Stimulated activated naive CD8-positive, alpha-beta T cell treated with anti-CD3 and anti-CD28 coated beads, Interleukin-15, Interleukin-2, amounts not matched to agents 100 ng/mL and 50 ng/mL, for 24 hours (primary cell): ENCODE measurements around the gene CCDC33.

Experiments used
- H3K27ac Mint-ChIP-seq: one replicate; pipeline ENCODE4 v1.8.0; 2021; ENCODE audit warnings: mild to moderate bottlenecking, mixed read lengths
- H3K27me3 Mint-ChIP-seq: one replicate; pipeline ENCODE4 v1.8.0; 2021; ENCODE audit warnings: mixed read lengths
- H3K36me3 Mint-ChIP-seq: one replicate; pipeline ENCODE4 v1.8.0; 2021; ENCODE audit warnings: low read depth, mixed read lengths
- H3K4me1 Mint-ChIP-seq: one replicate; pipeline ENCODE4 v1.8.0; 2021; ENCODE audit warnings: low read depth, mixed read lengths
- H3K4me3 Mint-ChIP-seq: one replicate; pipeline ENCODE4 v1.8.0; 2021; ENCODE audit warnings: mild to moderate bottlenecking, mixed read lengths
- H3K9me3 Mint-ChIP-seq: one replicate; pipeline ENCODE4 v1.8.0; 2021; ENCODE audit warnings: mixed read lengths

CCDC33 gene

GRCh38 chr15:74326746-74327145 lies 90.6 kb downstream of the CCDC33 start:
- Mint-ChIP-seq H3K4me1 (peaks cover 13% of the 10 kb centered on the region), H3K27ac (no peak overlapping the region), H3K27me3 (no peaks in the 10 kb centered on the region), H3K36me3 (no peaks in the 10 kb centered on the region), H3K4me3 (no peak overlapping the region), H3K9me3 (no peaks in the 10 kb centered on the region)

DNA sequence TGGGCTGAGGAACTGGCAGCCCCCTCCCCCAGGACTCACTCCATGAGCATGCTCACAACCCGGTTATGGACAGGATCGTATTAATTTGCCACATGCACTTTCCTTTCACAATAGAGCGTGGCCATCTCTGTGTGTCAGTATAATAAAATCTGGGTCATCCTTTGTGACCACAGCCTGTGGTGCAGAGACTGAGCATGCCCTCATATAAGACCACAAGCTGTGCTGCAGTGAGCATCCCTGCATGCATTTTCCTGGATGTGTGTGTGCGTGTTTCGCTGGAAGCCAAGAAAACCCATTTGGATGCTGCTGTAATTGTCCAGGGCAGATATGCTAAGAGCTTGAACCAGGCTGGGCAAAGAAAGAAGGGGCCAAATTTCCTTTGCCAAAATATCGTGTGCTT lies 91.6 kb downstream of the CCDC33 start:
- Mint-ChIP-seq H3K36me3 (no peaks in the 10 kb centered on the region), H3K27ac (no peak overlapping the region), H3K4me3 (no peak overlapping the region), H3K4me1 (peaks cover 13% of the 10 kb centered on the region), H3K9me3 (no peaks in the 10 kb centered on the region), H3K27me3 (no peaks in the 10 kb centered on the region)

DNA sequence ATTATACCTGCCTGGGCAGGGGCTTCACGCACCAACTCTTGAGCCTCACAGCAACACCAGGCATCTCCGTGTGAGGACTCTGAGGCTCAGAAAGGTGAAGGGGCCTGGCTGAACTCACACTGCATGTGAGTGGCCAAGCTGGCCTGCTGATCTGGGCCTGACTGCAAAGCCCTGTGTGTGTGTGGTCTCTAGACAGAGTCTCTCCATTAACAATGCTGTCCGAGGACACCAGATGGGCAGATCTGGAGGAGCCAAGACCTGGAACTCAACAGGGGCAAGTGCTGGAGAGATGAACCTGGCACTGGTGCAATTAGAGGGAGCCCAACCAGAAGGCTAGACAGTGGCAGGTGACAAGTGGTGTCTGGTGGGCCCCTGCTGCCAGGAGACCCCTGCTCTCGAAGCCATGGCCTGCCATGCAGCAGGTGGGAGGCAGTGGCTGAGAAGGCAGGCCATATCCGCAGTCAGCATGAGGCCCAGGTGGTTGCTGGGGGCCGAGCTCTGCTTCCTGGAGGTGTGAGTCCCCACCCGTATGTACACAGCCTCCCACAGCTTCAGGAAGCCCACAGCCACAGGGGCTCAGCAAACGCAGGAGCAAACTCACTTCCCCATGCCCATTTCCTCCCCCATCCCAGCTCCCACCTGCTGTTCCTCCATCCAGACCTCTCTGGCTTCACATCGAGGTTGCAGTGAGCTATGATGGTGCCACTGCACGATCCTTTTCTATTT lies 92.4 kb downstream of the CCDC33 start:
- Mint-ChIP-seq H3K27ac (no peak overlapping the region), H3K9me3 (no peaks in the 10 kb centered on the region), H3K4me3 (no peak overlapping the region), H3K27me3 (no peaks in the 10 kb centered on the region), H3K4me1 (peaks cover 13% of the 10 kb centered on the region), H3K36me3 (no peaks in the 10 kb centered on the region)

DNA sequence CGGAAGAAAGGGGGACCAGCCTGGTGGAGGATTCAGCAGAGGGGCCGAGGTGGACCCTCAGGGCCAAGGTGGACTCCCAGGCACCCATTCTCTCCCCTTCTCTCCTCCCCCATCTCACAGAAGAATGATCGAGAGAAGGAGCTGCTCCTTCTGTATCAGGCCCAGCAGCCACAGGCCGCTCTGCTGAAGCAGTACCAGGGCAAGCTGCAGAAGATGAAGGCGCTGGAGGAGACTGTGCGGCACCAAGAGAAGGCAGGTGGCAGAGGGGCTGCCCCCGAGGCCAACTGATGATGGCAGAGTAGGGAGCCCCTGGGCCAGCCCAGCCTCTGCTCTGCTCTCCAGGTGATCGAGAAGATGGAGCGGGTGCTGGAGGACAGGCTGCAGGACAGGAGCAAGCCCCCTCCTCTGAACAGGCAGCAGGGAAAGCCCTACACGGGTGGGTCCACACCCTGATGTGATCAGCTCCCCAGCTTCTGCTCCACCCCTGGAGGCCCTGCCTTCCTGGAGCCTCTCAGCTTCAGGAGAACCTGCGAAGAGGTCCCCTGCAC lies 94.8 kb downstream of the CCDC33 start:
- Mint-ChIP-seq H3K36me3 (no peaks in the 10 kb centered on the region), H3K27ac (no peak overlapping the region), H3K4me1 (peaks cover 13% of the 10 kb centered on the region), H3K9me3 (no peaks in the 10 kb centered on the region), H3K27me3 (no peaks in the 10 kb centered on the region), H3K4me3 (no peak overlapping the region)

DNA sequence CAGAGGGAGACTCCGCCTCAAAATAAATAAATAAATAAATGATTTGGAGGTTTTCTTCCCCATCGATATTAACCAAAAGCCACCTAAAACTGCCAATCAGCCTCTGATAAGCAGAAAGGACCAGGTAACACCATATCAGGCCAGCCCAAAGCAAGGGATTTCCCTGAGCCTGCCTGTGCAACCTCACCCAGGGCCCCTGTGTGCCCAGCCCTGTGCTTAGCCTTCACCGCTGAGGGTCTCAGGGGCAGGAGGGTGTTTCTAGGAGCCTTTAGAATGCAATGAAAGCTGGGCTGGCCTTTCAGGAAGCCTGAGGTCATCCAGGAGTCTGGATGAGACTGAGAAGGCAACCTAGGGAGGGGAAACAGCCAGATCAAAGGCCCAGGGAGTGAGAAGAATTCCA lies 95.9 kb downstream of the CCDC33 start:
- H3K36me3 Mint-ChIP-seq: no peaks in the 10 kb centered on the region
- H3K27me3 Mint-ChIP-seq: no peaks in the 10 kb centered on the region
- H3K4me1 Mint-ChIP-seq: peaks cover 13% of the 10 kb centered on the region
- H3K9me3 Mint-ChIP-seq: no peaks in the 10 kb centered on the region
- no peak overlapping the region for H3K4me3 Mint-ChIP-seq
- H3K27ac Mint-ChIP-seq: no peak overlapping the region

- no peaks in the 10 kb centered on the region for H3K27me3 Mint-ChIP-seq
Observed at GRCh38 chr15:74332611-74333010, 96.5 kb downstream of the CCDC33 start.

DNA sequence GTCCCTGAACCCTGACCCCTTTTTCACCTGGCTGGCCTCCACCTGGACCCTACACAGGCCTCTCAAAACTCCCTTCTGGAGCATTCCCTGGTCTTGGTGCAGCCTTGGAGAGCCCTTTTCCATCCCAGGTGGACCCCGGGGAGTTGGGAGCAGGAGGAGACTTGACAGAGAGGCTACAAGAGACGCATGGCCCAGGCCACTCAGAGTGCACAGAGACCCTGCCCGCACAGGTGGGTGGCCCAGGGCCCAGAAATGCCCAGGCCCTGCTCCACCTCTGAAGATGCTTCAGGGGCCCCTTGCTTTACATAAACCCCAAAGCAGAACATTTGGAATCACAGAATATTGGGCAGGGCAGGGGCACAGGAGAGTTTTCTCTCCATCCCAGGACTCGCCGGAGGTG lies 97.0 kb downstream of the CCDC33 start:
- Mint-ChIP-seq H3K27ac (no peak overlapping the region), H3K36me3 (no peaks in the 10 kb centered on the region), H3K9me3 (no peaks in the 10 kb centered on the region), H3K4me1 (peaks cover 9% of the 10 kb centered on the region), H3K27me3 (no peaks in the 10 kb centered on the region), H3K4me3 (no peak overlapping the region)

More at GRCh38 chr15:74332611-74333010, 96.5 kb downstream of the CCDC33 start:
- Mint-ChIP-seq H3K27ac (no peak overlapping the region), H3K9me3 (no peaks in the 10 kb centered on the region), H3K4me3 (no peak overlapping the region), H3K36me3 (no peaks in the 10 kb centered on the region), H3K4me1 (peaks cover 13% of the 10 kb centered on the region)

GRCh38 chr15:74333662-74334061 lies 97.5 kb downstream of the CCDC33 start:
- H3K36me3 Mint-ChIP-seq: no peaks in the 10 kb centered on the region
- H3K4me3 Mint-ChIP-seq: no peak overlapping the region
- no peaks in the 10 kb centered on the region for H3K27me3 Mint-ChIP-seq
- peaks cover 3% of the 10 kb centered on the region for H3K4me1 Mint-ChIP-seq
- H3K9me3 Mint-ChIP-seq: no peaks in the 10 kb centered on the region
- no peak overlapping the region for H3K27ac Mint-ChIP-seq

DNA sequence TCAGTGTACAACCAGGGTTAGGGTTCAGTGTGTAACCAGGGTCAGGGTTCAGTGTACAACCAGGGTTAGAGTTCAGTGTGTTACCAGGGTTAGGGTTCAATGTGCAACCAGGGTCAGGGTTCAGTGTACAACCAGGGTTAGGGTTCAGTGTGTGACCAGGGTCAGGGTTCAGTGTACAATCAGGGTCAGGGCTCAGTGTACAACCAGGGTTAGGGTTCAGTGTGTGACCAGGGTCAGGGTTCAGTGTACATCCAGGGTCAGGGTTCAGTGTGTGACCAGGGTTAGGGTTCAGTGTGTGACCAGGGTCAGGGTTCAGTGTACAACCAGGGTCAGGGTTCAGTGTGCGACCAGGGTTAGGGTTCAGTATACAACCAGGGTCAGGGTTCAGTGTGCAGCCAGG lies 98.0 kb downstream of the CCDC33 start:
- no peaks in the 10 kb centered on the region for H3K9me3 Mint-ChIP-seq
- no peaks in the 10 kb centered on the region for H3K4me1 Mint-ChIP-seq
- H3K4me3 Mint-ChIP-seq: no peak overlapping the region
- H3K27ac Mint-ChIP-seq: no peak overlapping the region
- H3K36me3 Mint-ChIP-seq: no peaks in the 10 kb centered on the region
- H3K27me3 Mint-ChIP-seq: no peaks in the 10 kb centered on the region

- Mint-ChIP-seq H3K36me3 (no peaks in the 10 kb centered on the region), H3K27ac (no peak overlapping the region), H3K27me3 (no peaks in the 10 kb centered on the region), H3K4me3 (no peak overlapping the region), H3K4me1 (no peaks in the 10 kb centered on the region), H3K9me3 (no peaks in the 10 kb centered on the region)
Observed at GRCh38 chr15:74335396-74335795, 99.3 kb downstream of the CCDC33 start.

DNA sequence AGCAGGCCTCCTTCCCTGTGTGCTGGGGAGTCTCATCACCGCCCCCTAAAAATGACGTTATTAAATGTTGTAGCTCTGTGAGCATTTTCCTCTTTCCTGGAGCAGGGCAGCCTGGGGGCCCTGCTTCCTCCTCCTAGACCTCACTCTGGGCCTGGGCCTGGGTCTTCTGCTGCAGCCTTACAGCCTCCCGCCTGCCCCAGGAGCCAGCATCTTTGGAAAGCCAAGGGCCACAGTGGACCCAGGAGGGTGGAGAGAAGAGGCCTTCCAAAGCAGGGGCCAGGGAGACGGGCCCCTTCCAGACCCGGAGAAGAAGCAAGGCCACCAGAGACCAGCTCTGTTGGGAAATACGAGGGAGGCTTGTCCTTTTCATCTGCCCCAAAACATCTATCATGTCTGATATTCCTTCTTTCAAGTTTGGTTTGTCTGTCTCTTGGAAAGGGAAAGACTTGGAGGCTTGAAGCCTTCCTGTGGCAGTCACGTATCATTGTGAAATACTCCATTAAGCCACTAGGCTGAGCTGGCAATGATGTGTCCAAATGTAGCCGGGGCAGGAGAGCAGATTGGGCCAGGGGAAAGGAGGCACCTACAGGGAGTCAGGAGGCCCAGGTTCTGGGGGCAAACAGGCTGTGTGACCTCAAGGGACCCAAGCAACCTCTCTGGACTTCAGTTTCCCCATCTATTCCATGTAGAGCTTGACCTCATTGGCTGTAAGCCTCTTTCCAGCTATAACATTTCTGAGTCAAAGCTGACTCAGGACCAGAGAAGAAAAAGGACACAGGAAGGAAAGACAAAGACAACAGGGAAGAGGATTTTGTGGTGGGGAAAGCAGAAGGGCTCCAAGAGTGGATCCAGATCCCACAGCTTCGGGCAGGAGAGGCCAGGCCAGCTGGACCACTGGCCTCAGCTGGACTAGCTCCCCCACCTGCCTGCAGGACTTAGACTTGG lies 100.2 kb downstream of the CCDC33 start:
- H3K4me3 Mint-ChIP-seq: no peak overlapping the region
- H3K4me1 Mint-ChIP-seq: no peaks in the 10 kb centered on the region
- H3K36me3 Mint-ChIP-seq: no peaks in the 10 kb centered on the region
- no peaks in the 10 kb centered on the region for H3K27me3 Mint-ChIP-seq
- H3K27ac Mint-ChIP-seq: no peak overlapping the region
- no peaks in the 10 kb centered on the region for H3K9me3 Mint-ChIP-seq

- H3K9me3 Mint-ChIP-seq: no peaks in the 10 kb centered on the region
- H3K36me3 Mint-ChIP-seq: no peaks in the 10 kb centered on the region
- H3K4me1 Mint-ChIP-seq: no peaks in the 10 kb centered on the region
- no peaks in the 10 kb centered on the region for H3K27me3 Mint-ChIP-seq
- H3K4me3 Mint-ChIP-seq: no peak overlapping the region
- H3K27ac Mint-ChIP-seq: no peak overlapping the region
Observed at GRCh38 chr15:74337146-74337545, 101.0 kb downstream of the CCDC33 start.

GRCh38 chr15:74337607-74338211 lies 101.6 kb downstream of the CCDC33 start:
- Mint-ChIP-seq H3K27ac (no peak overlapping the region), H3K36me3 (no peaks in the 10 kb centered on the region), H3K4me3 (no peak overlapping the region), H3K4me1 (no peaks in the 10 kb centered on the region), H3K9me3 (no peaks in the 10 kb centered on the region), H3K27me3 (no peaks in the 10 kb centered on the region)

GRCh38 chr15:74338676-74339075 lies 102.5 kb downstream of the CCDC33 start:
- H3K4me1 Mint-ChIP-seq: no peaks in the 10 kb centered on the region
- H3K9me3 Mint-ChIP-seq: no peaks in the 10 kb centered on the region
- H3K36me3 Mint-ChIP-seq: no peaks in the 10 kb centered on the region
- no peak overlapping the region for H3K4me3 Mint-ChIP-seq
- H3K27ac Mint-ChIP-seq: no peak overlapping the region
- no peaks in the 10 kb centered on the region for H3K27me3 Mint-ChIP-seq

DNA sequence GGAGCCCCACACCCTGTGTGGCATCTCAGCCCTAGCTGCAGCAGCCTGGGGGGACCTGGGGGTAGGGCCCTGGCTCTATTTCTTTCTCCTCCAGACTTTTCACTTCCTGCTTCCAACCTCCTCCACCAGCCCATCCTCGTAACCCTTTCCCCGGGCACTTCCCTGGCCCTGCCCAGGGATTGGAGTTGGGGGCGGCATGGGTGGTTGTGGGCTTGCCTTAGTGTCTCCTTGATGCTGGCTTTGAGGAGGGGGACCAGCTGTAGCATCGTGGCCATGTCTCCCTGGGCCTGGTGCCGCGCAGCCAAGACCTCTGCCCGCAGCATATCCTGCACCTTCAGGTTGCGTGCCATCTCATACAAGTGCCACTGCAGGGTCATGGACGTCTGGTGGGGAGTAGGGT lies 103.2 kb downstream of the CCDC33 start:
- H3K4me3 Mint-ChIP-seq: no peak overlapping the region
- no peaks in the 10 kb centered on the region for H3K9me3 Mint-ChIP-seq
- H3K27me3 Mint-ChIP-seq: no peaks in the 10 kb centered on the region
- H3K27ac Mint-ChIP-seq: no peak overlapping the region
- no peaks in the 10 kb centered on the region for H3K36me3 Mint-ChIP-seq
- peaks cover under 1% of the 10 kb centered on the region for H3K4me1 Mint-ChIP-seq
